RWPE1 (cell line): ENCODE results near the gene CDC26.

Experiments
- CTCF ChIA-PET: fragments of 350-600 bp; sonication (Branson Sonifier 250); formaldehyde crosslinking; extraction: SDS; loops from one replicate; lab custom pipeline; 2021; lab: Yijun Ruan, JAX
- POLR2A ChIA-PET: fragments of 400-600 bp; formaldehyde crosslinking; extraction: SDS; loops from one replicate; lab custom pipeline; 2020; ENCODE audit warnings: antibody characterized with exemption; ENCODE audit not compliant: low non-redundant PET; lab: Yijun Ruan, JAX
- DNase-seq: peaks from one replicate; pipeline ENCODE4 v3.0.0; 2012; ENCODE audit warnings: low spot score
- H3K27ac ChIP-seq: fragments of 450-650 bp; 2 replicates; pipeline ENCODE4 v1.5.1; 2017
- CTCF ChIP-seq: fragments of 450-650 bp; conservative IDR thresholded peaks from 2 replicates; pipeline ENCODE4 v1.5.1; 2017; ENCODE audit warnings: low read depth, mild to moderate bottlenecking

The CDC26 gene

GRCh38 chr9:113219186-113219936 is 56.0 kb downstream of the CDC26 start:
- no peak for TF ChIP-seq CTCF
- CTCF ChIA-PET = no interaction called here

More at GRCh38 chr9:113219186-113219936, 56.0 kb downstream of the CDC26 start:
- H3K27ac ChIP-seq = no peak overlapping the region
- no peak for DNase-seq
- POLR2A ChIA-PET = no interaction called here
